ENCODE results near the gene AGBL5. TPM values are rescaled to one million over a fixed set of nuclear protein-coding genes. Genes with fewer than 3 reads are reported as not detected.

Gene AGBL5
- total RNA-seq, 1 experiment from 2014 or later: 40.0 TPM

DNA sequence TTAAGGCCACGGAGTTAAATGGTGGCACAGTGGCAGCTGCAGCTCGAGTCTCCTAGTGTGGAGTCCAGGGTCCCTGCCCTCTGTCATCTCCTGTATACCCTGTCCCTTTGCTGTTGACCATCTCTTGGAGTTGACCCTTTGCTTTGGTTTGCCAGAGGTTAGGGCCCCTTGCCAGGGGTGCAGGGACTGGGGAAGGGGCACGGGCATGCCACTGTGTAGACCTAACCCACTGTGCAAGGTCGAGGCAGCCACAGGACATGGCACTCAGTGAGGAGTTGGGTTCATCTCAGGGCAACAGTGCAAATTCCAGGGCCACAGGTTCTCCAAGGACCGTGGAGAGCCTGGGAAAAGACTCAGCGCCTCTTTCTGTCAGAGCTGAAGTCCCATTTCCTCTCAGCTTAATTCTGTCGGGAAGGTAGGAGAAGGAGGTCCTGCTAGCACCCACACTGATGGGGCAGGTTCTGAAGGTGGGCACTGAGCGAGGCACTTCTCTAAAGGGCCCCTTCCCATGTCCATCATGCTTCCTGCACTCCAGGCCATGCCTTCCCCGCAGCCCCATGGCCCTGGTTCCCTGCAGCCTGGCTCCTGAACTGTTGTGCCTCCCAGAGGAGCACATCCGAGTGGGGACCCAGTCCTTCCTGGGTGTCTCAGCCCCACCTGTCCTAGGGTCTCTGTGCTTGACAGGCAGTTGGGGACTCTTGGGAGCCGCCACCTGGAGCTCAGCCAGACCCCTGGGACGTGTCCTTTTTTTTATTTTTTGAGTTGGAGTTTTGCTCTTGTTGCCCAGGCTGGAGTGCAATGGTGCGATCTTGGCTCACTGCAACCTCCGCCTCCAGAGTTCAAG is 37.9 kb downstream of the AGBL5 start:
- H3K27ac ChIP-seq (ENCODE audit: low read depth, low read length): no peak overlapping the region
- H3K36me3 ChIP-seq (ENCODE audit: control insufficient read depth in 1 of 2, insufficient read depth in 2 of 2, low read length in 2 of 2): no peaks in the 10 kb centered on the region
- no peak overlapping the region for H3K9ac ChIP-seq (ENCODE audit: low read length)
- H3K9me2 ChIP-seq (ENCODE audit: insufficient read depth): no peaks in the 10 kb centered on the region
- intact Hi-C loops (cut with micrococcal nuclease): no loop called here
- H3K27me3 ChIP-seq (ENCODE audit: insufficient read depth, low read length): no peaks in the 10 kb centered on the region
- DNase-seq (ENCODE audit: low read depth, low spot score) (no peak), ATAC-seq (no peak)
- BruUV-seq (replicated peaks): no TSS peak
- H3K9me3 ChIP-seq (ENCODE audit: control insufficient read depth in 1 of 2, insufficient read depth in 1 of 2, low read depth in 1 of 2, low read length in 2 of 2): no peaks in the 10 kb centered on the region
- ChIA-PET RAD21 (ENCODE audit: low non-redundant PET in 1 of 2, low total read pairs in 2 of 2, uncharacterized antibody in 2 of 2, unreplicated experiment in 2 of 2) (no interaction called here), CTCF (interaction anchor here (1.1 to 1.9 kb wide), 2 partner anchors 128 to 213 kb away, joined by 5 to 7 read pairs; no protein-coding TSS in a partner anchor), POLR2A (no interaction called here)
- H3K79me2 ChIP-seq (ENCODE audit: insufficient read depth, low read length): no peaks in the 10 kb centered on the region
- H4K20me1 ChIP-seq (ENCODE audit: insufficient read depth): no peaks in the 10 kb centered on the region
- TF ChIP-seq, protein P1, sequence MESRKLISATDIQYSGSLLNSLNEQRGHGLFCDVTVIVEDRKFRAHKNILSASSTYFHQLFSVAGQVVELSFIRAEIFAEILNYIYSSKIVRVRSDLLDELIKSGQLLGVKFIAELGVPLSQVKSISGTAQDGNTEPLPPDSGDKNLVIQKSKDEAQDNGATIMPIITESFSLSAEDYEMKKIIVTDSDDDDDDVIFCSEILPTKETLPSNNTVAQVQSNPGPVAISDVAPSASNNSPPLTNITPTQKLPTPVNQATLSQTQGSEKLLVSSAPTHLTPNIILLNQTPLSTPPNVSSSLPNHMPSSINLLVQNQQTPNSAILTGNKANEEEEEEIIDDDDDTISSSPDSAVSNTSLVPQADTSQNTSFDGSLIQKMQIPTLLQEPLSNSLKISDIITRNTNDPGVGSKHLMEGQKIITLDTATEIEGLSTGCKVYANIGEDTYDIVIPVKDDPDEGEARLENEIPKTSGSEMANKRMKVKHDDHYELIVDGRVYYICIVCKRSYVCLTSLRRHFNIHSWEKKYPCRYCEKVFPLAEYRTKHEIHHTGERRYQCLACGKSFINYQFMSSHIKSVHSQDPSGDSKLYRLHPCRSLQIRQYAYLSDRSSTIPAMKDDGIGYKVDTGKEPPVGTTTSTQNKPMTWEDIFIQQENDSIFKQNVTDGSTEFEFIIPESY (IDR thresholded peaks at IDR 0.05; ENCODE audit: extremely low read depth, insufficient replicate concordance, low read length): no peak
- no peak for TF ChIP-seq EZH2 (IDR thresholded peaks at IDR 0.05)
- TF ChIP-seq POLR2AphosphoS5 (IDR thresholded peaks at IDR 0.05; ENCODE audit: low read depth, low read length): no peak
- TF ChIP-seq POLR2A (IDR thresholded peaks at IDR 0.05; ENCODE audit: borderline replicate concordance, extremely low read depth, insufficient read depth, insufficient read length): no peak
- H3K4me1 ChIP-seq (ENCODE audit: control insufficient read depth in 1 of 2, insufficient read depth in 2 of 2, low read length in 2 of 2): peaks cover 5 to 26% of the 10 kb centered on the region in 2 experiments
- H2AFZ ChIP-seq (ENCODE audit: low read depth, low read length, poor library complexity, severe bottlenecking): no peak overlapping the region
- H3K4me2 ChIP-seq (ENCODE audit: low read length): no peak overlapping the region
- no peak overlapping the region for H3K4me3 ChIP-seq (replicated peaks in 1 of 2; ENCODE audit: low read depth in 1 of 2, low read length in 2 of 2)

Measured in HCT116 (cell line).